Stimulated activated CD8-positive, alpha-beta memory T cell treated with anti-CD3 and anti-CD28 coated beads, Interleukin-4, amount 100 ng/mL, for 4 hours (primary cell): ENCODE data around the gene ELAPOR2.
"Not testable (repeated sequence)": the region's sequence is repeated elsewhere in the genome, so short reads cannot be mapped to it uniquely, and the experiment has no call there.

ENCODE experiments used
- DNase-seq, 2 donors: peaks; one replicate each; pipeline ENCODE4 v3.0.0-alpha.2; 2020; ENCODE audit warnings: low read depth in 2 of 2, low spot score in 1 of 2

The ELAPOR2 gene

DNA sequence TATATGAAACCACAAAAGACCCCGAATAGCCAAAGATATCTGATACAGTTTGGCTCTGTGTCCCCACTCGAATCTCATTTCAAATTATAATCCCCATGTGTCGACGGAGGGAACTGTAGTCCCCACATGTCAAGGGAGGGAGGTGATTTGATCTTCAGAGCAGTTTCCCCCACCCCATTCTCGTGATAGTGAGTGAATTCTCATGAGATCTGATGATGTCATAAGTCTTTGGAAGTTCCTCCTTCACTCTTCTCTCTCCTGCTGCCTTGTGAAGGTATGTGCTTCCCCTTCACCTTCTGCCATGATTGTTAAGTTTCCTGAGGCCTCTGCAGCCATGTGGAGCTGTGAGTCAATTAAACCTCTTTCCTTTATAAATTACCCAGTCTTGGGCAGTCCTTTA is 13.0 kb downstream of the ELAPOR2 start:
- no peak for DNase-seq

DNA sequence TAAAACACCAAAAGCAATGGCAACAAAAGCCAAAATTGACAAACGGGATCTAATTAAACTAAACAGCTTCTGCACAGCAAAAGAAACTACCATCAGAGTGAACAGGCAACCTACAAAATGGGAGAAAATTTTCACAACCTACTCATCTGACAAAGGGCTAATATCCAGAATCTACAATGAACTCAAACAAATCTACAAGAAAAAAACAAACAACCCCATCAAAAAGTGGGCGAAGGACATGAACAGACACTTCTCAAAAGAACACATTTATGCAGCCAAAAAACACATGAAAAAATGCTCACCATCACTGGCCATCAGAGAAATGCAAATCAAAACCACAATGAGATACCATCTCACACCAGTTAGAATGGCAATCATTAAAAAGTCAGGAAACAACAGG is 14.7 kb downstream of the ELAPOR2 start:
- DNase-seq = not testable (repeated sequence)

DNA sequence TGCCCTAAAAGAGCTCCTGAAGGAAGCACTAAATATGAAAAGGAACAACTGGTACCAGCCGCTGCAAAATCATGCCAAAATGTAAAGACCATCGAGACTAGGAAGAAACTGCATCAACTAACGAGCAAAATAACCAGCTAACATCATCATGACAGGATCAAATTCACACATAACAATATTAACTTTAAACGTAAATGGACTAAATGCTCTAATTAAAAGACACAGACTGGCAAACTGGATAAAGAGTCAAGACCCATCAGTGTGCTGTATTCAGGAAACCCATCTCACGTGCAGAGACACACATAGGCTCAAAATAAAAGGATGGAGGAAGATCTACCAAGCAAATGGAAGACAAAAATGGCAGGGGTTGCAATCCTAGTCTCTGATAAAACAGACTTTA is 17.9 kb downstream of the ELAPOR2 start:
- DNase-seq = not testable (repeated sequence)

DNA sequence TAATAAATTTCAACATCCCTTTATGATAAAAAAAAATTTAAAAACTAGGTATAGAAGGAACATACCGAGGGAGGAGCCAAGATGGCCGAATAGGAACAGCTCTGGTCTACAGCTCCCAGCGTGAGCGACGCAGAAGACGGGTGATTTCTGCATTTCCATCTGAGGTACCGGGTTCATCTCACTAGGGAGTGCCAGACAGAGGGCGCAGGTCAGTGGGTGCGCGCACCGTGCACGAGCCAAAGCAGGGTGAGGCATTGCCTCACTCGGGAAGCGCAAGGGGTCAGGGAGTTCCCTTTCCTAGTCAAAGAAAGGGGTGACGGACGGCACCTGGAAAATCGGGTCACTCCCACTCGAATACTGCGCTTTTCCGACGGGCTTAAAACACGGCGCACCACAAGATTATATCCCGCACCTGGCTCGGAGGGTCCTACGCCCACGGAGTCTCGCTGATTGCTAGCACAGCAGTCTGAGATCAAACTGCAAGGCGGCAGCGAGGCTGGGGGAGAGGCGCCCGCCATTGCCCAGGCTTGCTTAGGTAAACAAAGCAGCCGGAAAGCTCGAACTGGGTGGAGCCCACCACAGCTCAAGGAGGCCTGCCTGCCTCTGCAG is 19.7 kb downstream of the ELAPOR2 start:
- DNase-seq = not testable (repeated sequence)

DNA sequence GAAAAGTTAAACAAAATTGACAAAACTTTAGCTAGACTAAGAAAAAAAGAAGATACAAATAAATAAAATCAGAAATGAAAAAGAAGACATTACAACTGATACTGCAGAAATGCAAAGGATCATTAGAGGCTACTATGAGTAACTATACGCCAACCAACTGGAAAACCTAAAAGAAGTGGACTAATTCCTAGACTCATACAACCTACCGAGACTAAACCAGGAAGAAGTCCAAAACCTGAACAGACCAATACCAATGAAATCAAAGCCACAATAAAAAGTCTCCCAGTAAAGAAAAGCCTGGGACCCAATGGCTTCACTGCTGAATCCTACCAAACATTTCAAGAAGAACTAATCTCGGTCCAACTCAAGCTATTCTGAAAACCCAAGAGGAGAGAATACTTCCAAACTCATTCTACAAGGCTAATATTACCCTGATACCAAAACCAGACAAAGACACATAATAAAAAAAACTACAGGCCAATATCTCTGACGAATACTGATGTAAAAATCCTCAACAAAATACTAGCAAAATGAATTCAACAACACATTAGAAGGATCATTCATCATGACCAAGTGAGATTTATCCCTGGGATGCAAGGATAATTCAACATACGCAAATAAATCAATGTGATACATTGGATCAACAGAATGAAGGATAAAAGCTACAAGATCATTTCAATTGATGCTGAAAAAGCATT is 20.3 kb downstream of the ELAPOR2 start:
- no peak for DNase-seq

DNA sequence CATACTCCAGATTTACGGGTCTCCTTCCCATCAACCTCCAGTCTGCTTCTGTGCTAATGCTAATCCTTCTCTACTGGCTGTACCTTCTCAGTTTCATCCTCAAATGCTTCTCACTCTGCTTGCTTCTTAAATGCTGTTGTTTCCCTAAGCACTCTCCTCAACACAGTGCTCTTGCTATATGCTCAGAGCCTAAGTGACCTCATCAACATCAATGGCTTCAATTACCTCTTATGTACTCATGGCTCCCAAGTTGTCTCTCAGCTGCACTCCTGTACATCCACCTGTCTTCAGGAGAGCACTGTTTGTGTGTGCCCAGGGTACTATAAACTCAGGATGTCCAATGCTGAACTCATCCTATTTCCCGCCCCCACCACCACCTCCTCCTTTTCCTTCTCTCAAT is 22.5 kb downstream of the ELAPOR2 start:
- no peak for DNase-seq

DNA sequence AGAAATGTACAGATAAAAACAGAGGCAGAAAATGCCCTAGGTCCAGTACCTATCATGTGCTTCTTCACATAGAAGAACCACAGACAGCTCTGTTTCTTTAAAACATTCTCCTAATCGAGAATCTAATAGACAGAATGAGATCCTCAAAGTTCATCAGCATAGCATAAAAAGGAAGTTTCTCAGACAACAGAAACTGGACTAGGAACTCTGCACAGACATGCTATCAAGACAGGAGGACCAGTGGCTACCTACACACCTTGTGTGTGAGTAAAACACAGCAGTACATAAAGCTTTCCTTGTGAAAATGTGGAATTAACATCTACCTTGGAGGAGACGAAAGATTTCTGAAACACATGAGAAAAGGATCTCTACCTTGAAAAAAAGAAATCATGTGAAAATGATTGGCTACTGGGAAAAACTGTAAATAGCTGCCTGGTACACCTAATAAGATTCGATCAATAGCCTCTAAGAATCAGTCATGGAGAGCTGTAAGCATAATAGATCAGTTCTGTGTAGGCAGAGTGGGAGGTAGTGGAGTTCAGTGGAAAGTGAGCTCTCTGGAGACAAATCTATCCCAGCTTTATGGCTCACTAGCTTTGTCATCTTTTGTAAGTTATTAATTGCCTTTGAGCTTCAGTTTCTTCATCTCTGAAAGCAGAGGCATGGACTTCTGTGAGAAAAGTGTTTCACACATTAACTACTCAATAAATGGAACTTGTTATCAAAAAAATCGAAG is 26.7 kb downstream of the ELAPOR2 start:
- DNase-seq = no peak

DNA sequence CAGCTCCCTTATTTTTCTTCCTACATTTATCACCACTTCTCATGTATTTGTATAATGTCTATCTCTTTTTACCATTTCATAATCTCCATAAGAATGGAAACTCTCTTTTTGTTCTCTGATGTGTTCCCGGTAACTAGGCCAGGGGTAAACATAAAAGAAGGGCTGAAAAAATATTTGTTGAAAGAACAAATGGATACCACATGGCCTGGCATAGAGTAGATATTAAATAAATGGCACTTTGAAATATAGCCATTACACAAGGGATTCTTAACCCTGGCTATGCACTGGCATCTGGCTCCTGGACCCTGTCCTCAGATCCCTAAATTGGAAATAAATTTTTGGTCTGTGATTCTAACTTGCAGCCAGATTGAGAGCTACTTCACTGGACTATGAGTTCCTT is 30.4 kb downstream of the ELAPOR2 start:
- DNase-seq = no peak

DNA sequence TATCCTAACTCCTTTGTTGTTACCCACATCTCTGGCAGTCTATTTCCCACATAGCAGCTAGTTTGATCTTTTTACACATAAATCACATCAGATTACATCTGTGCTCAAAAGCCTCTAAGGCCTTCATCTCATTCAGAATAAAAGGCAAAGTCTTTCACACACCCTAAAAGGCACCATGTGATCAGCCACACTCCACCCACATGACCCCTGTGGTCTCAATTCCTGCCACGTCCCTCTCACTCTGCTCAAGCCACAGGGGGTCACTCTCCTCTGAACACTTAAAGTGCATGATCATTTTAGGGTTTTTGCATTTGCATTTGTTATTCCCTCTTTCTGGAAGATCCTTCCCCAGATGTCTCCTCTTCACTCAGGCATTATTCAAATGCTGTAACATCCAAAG is 30.8 kb downstream of the ELAPOR2 start:
- no peak for DNase-seq

DNA sequence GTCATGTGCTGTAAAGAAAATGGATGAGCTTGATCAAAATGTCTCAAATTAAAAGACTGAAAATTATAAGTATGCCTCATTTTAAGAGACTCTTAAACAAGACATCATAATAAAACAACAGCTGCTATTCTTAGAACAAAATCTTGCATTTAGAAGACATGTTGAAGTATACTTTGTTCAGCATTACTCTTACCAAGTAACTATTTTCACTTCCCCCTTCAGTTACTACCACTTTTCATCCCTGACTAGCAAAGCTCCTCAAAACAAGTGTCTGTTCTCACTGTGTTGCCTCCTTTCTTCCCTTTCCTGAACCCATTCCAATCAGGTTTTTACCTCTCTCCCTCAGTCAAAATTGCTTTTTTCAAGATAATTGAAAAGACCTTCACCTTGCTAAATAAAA is 31.6 kb downstream of the ELAPOR2 start:
- no peak for DNase-seq

DNA sequence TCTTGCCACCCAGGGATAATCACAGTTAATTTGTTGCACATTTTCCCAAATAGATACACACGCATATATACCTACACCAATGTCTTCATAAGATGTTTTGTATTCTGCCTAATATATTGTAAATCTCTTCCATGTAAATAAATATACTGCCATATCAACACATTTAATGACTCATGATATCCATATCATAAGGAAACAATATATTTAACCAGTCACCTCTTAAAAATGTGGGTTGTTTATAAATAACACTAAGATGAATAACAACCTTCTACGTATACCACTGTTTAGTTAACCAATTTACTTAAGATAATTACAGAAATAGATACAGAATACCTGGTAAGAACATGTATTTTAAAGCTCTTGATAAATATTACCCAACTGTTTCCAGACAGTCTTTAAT is 38.2 kb downstream of the ELAPOR2 start:
- no peak for DNase-seq

DNA sequence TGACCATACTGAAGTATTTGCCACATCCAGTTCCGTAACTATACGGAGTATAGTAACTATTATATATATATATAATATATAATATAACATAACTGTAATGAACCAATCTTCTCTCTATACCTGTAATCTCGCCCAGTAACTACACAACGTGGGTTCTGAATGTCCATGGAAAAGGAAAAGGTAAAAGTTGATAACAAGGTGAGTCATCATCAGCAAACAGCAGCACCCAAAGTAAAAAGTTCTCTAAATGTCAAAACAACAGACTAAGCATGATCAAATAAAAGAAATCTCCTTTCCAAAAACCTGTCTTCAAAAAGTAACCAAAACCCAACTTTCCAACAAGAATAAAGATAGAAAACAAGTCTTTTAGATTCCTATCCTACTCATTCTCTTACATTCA is 42.8 kb downstream of the ELAPOR2 start:
- no peak for DNase-seq

DNA sequence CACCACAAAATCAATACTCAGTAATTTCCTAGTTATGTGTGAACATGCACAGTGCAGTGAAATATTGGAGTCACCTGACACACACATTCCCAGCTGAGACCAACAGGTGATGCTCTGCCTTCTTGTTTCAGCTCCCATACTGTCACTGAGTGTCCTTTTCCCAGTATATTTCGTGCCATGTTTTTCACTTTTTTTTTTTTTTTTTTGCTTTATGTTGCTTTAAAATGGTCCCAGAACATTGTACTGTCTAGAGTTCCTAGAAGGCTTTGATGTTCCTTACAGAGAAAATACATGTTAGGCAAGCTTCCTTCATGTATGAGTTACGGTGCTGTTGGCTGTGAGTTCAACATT is 45.6 kb downstream of the ELAPOR2 start:
- no peak for DNase-seq

DNA sequence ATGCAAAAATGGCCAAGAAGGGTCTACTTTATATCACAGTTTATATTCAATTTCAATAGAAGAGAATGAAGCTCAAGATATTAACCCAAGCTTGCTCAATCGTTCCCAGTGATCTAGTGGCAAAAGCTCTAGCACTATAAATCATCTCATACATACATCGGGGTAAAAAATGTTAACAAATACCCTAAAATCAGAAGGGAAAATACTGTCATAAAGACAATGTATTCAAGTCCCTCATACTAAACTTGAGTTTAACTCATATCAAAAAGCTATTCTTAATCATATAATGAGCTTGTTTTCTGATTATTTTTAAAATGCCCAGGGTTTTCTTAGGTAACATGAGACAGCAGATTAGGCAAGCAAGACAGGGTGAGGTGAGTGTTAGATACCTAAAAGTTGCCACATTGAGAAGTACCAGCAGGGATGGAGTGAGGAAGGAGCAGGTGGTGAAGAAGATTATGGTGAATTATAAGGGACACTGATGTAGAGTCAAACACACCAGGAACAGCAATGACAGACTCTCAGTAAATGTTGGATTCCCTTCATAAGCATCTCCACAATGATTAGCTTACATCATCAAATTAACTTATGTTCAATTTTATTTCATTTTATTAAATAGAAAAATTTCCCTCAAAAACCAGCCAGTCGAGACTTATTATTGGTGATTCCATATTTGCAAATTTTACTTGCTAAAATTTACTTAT is 46.2 kb downstream of the ELAPOR2 start:
- DNase-seq = no peak
